NCI-H510A (cell line): ENCODE measurements around the gene PRKCQ.

Experiments used
- DNase-seq: peaks from one replicate; lab custom pipeline; 2025; lab: John Stamatoyannopoulos, UW

The PRKCQ gene

DNA sequence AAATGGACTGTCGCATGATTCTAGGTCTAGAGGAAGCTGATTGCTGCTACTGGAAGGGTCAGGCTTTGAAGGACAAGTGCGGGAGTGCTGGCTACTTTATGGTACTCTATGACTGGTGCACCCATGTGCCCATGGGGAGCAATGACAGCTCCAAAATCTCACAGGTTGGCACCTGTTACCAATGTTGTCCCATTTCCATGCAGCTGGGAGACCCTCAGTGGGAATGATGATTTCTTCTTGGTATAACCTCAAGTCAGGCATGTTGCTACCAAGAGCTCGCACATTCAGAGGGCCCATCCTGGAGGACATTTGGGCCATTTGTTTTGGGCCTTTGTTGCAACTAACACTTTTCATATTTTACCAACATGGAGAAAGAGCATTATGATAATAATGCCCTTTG lies 174.4 kb downstream of the PRKCQ start:
- DNase-seq, result no peak

DNA sequence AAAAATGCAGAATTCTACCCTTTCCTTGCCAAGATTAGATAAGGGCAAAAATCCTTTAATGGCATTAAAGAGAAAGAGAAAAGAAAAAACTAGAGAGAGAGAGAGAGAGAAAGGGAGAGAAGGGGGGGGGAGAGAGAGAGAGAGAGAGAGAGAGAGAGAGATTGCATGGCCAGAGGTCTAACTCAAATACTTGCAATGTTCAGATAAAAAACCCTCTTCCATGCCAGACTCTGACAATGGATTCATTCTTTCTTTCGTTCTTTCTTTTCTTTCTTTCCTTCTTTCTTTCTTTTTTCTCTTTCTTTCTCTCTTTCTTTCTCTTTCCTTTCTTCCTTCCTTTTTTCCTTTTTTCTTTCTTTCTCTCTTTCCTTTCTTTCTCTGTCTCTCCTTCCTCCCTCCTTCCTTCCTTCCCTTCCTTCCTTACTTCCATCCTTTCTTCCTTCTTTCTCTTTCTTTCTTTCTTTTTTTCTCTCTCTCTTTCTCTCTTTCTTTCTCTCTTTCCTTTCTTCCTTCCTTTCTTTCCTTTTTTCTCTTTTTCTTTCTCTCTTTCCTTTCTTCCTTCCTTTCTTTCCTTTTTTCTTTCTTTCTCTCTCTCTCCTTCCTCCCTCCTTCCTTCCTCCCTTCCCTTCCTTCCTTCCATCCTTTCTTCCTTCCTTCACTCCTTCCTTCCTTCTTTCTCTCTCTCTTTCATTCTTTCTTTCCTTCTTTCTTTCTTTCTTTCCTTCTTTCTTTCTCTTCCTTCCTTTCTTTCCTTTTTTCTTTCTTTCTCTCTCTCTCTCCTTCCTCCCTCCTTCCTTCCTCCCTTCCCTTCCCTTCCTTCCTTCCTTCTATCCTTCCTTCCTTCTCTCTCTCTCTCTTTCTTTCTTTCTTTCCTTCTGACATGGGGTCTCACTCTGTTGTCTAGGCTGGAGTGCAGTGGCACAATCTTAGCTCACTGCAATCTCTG lies 175.7 kb downstream of the PRKCQ start:
- no peak for DNase-seq

DNA sequence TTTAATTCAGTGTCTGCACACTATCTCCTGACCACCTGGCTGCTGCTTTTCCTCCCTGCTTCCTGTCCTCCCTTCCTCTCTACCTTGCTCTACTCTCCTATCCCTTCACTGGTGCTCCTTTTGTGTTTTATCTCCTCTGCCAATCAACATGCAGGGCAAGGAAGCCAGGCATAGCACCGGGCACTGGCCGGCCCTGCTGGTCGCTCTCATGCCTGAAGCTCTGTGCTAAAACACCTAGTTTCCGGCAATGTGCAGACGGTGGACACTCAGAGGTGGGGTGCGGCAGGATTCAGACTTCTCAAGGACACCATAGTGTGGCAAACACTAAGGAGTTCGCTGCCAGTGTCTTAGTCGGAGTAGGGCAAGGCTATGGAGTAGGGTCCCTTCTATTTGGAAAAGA lies 177.1 kb downstream of the PRKCQ start:
- no peak for DNase-seq

DNA sequence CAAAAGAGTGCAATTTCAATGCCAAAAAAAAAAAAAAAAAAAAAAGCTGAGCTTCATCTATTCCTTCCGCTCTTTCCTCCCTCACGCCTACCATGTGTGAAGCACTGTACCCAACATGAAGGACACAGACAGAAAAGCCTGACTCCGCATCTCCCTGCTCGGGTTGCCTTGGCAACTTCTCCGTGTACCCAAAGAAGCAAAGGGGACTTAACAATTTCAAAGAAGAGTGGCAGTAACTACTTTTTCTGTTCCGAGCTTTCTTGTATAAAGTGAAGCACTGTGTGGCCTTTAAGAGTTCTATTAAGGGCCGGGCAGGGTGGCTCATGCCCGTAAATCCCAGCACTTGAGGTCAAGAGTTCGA lies 177.7 kb downstream of the PRKCQ start:
- no peak for DNase-seq

DNA sequence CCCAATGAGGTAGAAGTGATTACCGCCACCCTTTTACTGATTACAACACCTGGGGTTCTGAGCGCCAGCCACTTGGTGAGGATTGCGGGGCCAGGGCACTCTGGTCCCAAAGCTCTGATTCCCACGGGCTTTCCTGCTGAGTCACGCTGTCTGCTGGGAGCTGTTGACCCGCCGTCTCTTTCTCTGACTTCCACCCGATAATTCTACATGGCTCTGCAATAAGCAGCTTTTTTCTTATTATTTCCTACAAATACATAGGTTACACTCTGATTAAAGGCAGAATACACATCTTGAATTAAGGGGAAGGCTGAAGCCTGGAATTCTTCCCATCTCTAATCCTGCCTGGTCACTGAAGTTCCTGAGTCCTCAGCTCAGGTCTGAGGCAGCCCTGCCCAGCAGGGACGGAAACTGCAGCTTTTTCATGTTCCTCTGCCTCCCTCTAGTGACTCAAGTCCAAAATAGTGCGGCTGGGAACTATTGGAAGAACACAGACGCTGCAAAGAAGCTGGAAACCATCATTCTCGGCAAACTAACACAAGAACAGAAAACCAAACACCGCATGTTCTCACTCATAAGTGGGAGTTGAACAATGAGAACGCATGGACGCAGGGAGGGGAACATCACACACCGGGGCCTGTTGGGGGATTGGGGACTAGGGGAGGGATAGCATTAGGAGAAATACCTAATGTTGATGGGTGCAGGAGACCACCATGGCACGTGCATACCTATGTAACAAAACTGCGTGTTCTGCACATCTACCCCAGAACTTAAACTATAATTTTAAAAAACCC lies 178.3 kb downstream of the PRKCQ start:
- DNase-seq, result peak; percentile 22

DNA sequence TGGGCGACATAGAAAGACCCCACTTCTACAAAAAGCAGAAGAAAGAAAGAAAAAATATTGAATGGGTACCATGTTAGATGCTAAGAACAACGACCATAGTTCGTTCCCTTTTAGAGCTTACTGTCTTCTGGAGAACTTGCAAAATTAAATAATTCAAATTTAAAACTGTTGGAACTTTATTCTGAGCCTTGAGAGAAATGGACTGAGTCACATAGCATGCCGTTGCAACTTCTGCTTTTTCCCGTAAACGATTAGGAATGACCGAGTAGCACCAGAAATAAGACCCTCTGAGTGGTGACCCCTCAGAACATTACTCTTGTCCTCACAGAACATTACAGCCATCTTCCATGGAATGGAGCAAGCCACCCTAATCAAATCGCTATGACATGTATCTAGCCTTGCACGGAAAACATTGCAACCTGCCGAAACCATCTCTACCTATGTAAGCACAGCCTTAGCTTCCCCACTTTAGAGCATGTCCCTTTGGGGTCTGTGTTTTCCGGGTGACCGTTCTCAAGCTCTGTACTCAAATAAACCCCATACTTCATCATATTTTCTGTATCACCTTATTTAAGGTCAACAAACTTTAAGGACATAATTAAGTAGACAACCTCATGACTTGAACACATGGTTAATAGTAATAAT lies 179.1 kb downstream of the PRKCQ start:
- DNase-seq, result no peak

DNA sequence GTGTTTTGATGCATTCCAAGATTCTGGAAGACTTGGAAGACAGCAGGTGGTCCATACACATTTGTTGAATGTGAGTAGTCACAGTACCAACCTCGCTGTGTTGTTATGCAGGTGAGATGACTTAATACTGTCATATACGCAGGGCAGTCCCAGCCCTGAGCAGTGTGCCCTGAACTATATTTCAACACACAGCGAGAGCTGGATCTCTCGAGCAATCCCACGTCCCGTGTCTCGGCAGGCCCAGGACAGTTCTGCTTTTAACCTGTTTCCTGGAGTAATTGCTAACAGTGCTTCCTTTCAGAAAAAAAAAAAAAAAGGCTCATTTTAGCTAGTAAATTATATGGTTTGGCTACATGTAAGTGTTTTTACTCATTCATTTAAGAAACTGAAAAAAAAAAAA lies 179.7 kb downstream of the PRKCQ start:
- DNase-seq, result no peak

DNA sequence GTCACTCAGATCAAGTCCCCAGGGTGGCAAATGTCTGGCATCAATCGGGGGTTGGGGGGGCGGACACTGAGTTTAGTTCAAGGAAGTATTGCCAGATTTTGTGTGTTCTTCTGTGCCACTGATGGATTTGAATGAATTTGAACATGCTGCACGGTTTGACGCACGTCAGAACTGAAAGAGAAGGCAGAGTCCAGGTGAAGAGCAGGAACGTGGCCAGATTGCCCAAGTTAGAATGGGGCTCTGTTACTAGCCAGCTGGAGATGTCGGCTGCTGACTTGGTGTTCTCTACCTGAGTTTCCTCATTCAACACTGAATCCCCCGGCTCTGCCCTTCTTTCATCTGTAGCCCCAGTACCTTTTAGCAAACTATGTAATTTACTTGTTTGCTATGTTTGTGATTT lies 180.2 kb downstream of the PRKCQ start:
- no peak for DNase-seq

DNA sequence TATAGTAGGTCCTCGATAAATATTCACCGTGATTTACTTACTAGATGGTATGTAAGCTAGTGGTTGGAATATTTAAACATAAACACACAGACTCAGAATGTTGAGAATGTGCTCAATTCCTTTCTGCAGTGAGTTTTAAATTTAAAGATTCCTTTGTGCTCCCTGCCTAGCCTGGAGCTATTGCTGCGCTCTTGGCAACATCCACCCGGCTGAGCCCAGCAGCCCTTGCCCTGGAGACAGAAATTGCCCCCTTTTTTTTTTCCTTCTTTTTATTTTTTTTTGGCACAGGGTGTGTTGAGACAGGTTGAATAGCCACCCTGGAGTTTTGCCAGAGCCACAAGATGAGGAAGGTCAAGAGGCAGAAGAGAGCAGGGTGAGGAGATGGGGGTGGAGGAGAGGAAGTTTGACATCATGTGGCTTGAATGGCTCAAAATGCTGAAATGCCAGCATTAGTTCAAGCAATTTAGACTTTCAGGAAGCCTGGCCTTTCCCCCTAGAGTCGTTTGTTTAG lies 180.8 kb downstream of the PRKCQ start:
- no peak for DNase-seq

DNA sequence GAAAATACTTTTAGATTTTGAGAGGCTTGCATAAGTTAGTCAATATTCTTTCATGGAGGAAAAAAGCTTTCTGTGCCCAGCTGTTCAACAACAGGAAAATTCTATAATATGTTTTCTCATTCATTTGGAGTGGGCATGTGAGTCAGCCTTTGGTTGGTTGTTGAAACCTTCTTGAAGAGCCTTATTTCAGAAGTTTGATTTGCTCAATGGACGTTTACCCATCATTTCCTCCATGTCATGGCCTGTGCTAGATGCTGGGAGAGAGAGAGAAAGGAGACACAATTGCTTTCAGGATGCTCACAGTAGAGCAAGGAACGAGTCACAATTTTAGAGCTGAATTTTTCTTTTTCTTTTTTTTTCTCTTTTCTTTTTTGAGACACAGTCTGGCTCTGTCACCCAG lies 181.7 kb downstream of the PRKCQ start:
- DNase-seq, result no peak

DNA sequence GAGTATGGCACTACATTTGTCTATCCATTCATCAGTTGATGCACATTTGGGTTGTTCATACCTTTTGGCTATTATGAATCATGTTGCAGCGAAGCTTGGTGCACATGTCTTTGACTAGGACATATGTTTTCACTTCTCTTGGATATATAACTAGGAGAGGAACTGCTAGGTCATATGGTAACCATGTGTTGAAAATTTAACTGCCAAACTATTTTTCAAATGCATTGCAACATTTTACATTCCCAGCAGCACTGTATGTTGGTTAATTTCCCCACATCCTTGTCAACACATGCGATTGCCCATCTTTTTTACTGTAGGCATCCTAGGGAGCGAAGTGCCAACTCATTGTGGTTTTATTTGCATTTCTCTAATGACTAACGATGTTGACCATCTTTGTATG lies 183.4 kb downstream of the PRKCQ start:
- DNase-seq, result no peak

DNA sequence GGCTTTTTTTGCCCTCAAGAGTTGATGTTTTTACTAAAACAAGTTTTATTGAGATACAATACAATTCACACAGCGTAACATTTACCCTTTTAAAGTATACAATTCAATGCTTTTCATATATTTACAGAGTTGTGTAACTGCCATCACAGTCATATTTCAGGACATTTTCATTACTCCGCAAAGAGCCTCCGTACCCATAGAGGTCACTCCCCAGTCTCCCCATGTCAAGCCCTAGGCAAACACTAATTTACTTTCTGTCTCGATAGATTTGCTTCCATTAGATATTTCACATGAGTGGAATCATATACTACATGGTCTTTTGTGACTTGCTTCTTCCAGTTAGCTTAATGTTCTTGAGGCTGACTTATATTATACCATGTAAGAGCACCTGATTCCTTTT lies 183.8 kb downstream of the PRKCQ start:
- no peak for DNase-seq

DNA sequence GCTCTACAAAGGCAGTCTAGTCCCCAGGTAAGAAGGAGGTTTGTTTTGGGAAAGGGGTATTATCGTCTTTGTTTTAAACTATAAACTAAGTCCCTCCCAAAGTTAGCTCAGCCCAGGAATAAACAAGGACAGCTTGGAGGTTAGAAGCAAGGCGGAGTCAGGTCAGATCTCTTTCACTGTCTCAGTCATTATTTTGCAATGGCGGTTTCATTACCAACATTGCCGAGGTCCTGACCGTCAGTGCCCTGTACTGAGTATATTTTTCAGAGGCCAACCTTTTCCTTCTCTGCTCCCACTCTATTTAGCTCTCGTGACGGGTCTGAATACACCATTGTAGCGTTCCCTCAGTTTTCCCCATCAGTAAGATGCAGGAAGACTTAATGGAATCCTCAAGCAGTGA lies 184.5 kb downstream of the PRKCQ start:
- DNase-seq, result no peak

DNA sequence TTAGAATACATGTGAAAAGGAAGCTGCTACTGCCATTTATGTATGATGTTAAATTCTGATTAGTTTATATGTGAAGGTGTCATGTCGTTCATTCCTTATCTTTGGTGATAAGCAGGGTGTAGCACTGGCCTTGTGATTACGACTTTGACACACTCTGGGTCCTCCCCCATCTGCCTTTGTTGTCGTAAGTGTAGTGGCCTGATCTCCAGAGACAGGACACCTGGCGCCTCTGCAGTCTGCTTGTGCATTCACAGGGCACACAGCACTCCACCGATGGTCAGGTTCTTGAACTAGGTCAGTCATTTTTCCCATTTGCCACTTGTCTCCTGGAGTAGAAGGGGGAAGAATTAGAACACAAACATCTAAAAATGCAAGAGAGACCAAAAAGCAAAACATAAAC lies 186.0 kb downstream of the PRKCQ start:
- no peak for DNase-seq

DNA sequence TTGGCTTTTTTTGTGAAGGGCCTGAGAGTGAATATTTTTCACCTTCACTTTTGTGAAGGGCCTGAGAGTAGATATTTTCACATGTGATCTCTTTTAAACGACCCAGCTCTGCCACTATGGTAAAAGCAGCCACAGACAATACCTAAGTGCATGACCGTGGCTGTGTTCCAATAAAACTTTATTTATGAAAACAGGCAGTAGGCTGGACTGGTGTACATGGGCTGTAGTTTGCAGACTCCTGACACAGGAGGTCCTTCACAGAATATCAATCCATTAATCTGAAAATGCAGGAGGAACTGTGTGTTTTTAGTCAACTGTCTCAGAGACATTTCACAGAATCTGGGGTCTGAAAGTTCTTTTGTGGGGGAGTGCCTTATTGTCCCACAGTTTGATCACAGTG lies 186.9 kb downstream of the PRKCQ start:
- DNase-seq, result no peak

DNA sequence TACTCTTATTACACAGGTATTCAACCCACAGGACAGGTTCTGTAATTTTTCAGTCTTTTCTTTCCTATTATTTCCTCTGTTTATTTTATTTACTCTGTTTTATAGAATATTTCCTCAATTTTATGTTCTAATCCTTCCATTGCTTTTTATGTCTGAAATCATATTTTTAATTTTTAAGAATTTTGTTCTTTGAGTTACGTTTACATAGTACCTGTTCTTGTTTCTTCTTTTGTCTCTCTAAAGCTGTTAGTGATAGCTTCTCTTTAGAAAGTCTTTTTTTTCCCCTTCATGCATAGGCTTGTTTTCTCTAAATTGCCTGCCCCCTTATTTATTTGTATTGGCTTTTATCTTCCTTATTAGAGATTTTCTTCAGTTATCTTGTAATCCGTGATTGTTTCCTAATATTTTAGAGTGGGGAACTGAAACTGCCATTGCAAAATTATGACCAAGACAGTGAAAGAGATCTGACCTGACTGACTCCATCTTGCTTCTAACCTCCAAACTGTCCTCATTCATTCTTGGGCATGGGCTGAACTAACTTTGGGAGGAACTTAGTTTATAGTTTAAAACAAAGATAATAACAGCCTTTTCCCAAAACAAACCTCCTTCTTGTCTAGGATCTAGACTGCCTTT lies 189.7 kb downstream of the PRKCQ start:
- no peak for DNase-seq

DNA sequence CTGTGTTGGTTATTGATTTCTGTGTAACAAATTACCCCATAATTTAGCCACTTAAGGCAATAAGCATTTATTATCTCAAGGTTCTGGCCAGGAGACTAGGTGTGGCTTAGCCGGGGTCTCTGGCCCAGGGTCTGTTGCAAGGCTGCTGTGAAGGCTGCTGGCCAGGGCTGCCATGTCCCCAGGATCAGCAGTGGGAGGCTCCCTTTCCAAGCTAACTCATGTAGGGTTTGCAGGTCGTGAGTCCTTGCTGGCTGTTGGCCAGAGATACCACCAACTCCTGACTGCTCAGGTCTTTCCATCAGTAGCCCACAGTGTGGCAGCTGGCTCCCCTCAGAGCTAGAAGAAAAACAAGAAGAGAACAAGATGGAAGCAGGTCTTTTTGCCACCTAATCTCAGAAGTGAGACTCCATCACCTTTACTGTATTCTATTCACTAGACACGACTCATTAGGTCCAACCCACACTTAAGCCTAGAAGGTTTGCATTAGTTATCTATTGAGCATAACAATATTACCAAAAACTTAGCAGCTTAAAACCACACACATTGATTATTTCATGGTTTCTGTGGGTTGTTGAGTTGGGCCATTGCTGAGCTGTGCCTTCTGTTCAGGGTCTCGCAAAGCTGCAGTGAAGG lies 191.7 kb downstream of the PRKCQ start:
- no peak for DNase-seq

DNA sequence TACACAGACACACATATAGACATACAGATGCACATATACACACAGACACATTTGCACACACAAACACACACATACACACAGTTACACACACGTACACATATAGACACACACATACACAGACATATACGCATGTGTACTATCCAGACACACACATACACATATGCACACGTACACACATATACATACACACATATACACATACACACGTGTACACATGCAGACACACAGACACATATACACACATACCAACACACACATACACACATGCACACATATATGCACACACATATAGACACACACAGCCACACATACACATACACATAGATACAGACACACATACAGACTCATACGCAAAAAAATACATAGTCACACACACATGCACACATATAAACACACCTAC lies 193.1 kb downstream of the PRKCQ start:
- DNase-seq, result no peak

DNA sequence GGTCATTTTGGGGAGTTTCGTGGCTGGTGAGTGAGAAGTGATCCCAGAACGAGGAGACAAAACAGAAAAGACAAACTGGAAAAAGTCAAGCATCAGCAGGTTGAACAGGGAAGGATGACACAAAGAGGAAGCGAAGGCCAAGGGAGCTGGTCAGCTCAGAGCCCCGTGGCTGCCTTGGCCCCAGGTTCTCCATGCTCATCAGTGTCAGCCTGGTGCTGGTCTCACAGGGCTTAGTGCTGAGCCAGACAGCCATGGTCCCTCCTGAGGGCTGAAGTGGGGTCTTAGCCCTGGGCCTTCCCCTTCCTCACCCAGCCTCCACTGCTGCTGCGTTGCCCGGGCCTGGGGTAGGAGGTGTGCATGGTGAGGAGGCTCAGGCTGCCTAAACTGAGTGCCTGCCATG lies 193.7 kb downstream of the PRKCQ start:
- no peak for DNase-seq

DNA sequence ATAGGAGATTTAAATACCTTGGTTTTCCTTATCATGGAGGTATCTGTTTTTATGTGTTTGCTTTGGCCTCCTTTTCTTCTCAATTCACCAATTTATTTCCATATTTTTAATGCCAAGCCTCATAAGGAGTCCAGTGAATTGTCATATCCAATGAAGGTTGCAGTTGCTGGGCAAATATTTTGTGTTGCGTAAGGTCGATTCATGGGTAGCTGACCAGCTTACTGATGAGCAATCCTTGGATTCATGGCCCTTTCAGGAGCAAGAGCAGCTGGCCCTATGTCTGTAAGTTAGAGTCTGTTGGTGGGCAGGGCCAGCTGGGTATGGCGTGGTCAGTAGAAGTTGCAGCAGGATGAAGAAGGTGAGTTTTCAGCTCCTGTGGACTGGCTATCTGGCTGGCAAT lies 194.4 kb downstream of the PRKCQ start:
- DNase-seq, result no peak

DNA sequence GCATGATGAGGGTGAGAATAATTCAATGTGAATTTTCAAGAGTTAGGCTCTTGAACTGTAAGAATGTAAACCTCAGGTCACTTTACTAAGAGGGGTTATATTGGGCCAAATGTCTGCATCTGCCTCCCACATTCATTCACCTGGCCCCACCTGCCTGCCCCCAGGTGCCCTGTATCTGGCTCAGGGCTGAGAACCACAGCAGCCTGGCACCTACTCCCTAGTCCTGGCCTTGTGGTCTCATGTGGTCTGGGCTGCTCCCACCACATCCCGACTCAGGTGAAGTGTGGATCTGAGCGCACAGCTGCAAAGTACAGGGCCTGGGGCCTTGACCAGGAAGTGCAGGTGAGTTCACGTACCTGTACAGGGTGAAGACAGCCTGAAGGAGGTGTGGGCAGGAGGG lies 195.2 kb downstream of the PRKCQ start:
- no peak for DNase-seq

DNA sequence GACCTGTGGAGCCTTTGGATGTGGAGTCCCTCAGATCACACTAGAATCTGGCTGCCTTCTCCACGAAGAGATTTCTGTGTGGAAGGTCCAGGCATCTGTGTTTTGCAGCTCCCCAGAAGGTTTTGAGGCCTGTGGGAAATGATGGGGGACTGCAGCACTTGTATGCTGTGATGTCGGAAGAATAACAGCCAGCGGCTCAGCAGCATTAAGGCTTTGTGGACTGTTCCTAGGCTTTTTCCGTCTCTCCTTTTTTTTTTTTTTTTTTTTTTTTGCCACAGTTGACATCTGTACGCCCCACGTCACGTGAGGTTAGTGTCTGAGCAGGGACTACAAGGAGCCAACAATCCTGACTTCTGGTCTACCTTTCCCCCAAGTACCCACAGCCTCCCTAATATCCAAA lies 196.0 kb downstream of the PRKCQ start:
- no peak for DNase-seq
